SIG-M5 treated with dmso at 0.1 percent for 504 hours (cell line): ENCODE measurements around the gene SPDYE2.
"Not testable (repeated sequence)": the region's sequence is repeated elsewhere in the genome, so short reads cannot be mapped to it uniquely, and the experiment has no call there.

Experiments
- DNase-seq: peaks from one replicate; lab custom pipeline; 2025; ENCODE audit not compliant: unreplicated experiment; lab: John Stamatoyannopoulos, UW

Gene SPDYE2

GRCh38 chr7:102602317-102602716 lies 51.3 kb downstream of the SPDYE2 start:
- not testable (repeated sequence) for DNase-seq

GRCh38 chr7:102604431-102605145 lies 53.6 kb downstream of the SPDYE2 start:
- DNase-seq: not testable (repeated sequence)

GRCh38 chr7:102606848-102607247 lies 55.8 kb downstream of the SPDYE2 start:
- DNase-seq: not testable (repeated sequence)

GRCh38 chr7:102609734-102610133 lies 58.7 kb downstream of the SPDYE2 start:
- not testable (repeated sequence) for DNase-seq

GRCh38 chr7:102610441-102610840 lies 59.4 kb downstream of the SPDYE2 start:
- DNase-seq: not testable (repeated sequence)

- not testable (repeated sequence) for DNase-seq
These were observed 60.1 kb downstream of the SPDYE2 start for GRCh38 chr7:102611013-102611674.

- not testable (repeated sequence) for DNase-seq
These were observed 60.8 kb downstream of the SPDYE2 start for GRCh38 chr7:102611675-102612325.
